Hepatocyte (in vitro differentiated cells): Measurements from ENCODE around the gene NUP153. TPM values are rescaled to one million over a fixed set of nuclear protein-coding genes. Genes with fewer than 3 reads are reported as not detected.

ENCODE experiments used
- DNase-seq: peaks from one replicate; pipeline ENCODE4 v3.0.0-alpha.2; 2016; ENCODE audit warnings: low spot score
- H2AFZ ChIP-seq: fragments of 200-600 bp; sonication (generic); 2 replicates; pipeline ENCODE4 v1.6.0; 2016; ENCODE audit warnings: antibody characterized with exemption, mild to moderate bottlenecking
- H3K27ac ChIP-seq: fragments of 200-600 bp; sonication (generic); 2 replicates; pipeline ENCODE4 v1.5.1; 2016; ENCODE audit warnings: mild to moderate bottlenecking
- H3K27me3 ChIP-seq: fragments of 200-600 bp; sonication (generic); 2 replicates; pipeline ENCODE4 v1.6.1; 2016
- H3K36me3 ChIP-seq: fragments of 200-600 bp; sonication (generic); replicated peaks from 2 replicates; pipeline ENCODE4 v1.5.1; 2016; ENCODE audit warnings: low read depth; ENCODE audit not compliant: insufficient read depth
- H3K4me1 ChIP-seq: fragments of 200-600 bp; sonication (generic); 2 replicates; pipeline ENCODE4 v1.5.1; 2016; ENCODE audit warnings: mild to moderate bottlenecking, moderate library complexity; ENCODE audit not compliant: insufficient read depth
- H3K4me2 ChIP-seq: fragments of 200-600 bp; sonication (generic); 2 replicates; pipeline ENCODE4 v1.6.0; 2016
- H3K4me3 ChIP-seq: fragments of 200-600 bp; sonication (generic); 2 replicates; pipeline ENCODE4 v1.5.1; 2016; ENCODE audit warnings: mild to moderate bottlenecking
- H3K79me2 ChIP-seq: fragments of 200-600 bp; sonication (generic); 2 replicates; pipeline ENCODE4 v1.6.0; 2017; ENCODE audit warnings: mild to moderate bottlenecking
- H3K9me2 ChIP-seq: fragments of 200-600 bp; sonication (generic); replicated peaks from 2 replicates; pipeline ENCODE4 v1.6.0; 2017; ENCODE audit warnings: mild to moderate bottlenecking; ENCODE audit not compliant: insufficient read depth
- H3K9me3 ChIP-seq: fragments of 200-600 bp; sonication (generic); 2 replicates; pipeline ENCODE4 v1.5.1; 2016; ENCODE audit warnings: low read depth, mild to moderate bottlenecking
- H4K20me1 ChIP-seq: fragments of 200-600 bp; sonication (generic); 2 replicates; pipeline ENCODE4 v1.6.0; 2016; ENCODE audit warnings: mild to moderate bottlenecking; ENCODE audit not compliant: insufficient read depth, poor library complexity, severe bottlenecking
- CTCF ChIP-seq: fragments of 200-600 bp; sonication (generic); IDR thresholded peaks from 2 replicates; pipeline ENCODE4 v1.5.1; 2016; ENCODE audit warnings: antibody characterized with exemption, mild to moderate bottlenecking; ENCODE audit not compliant: poor library complexity
- EZH2 ChIP-seq: fragments of 200-600 bp; sonication (generic); IDR thresholded peaks from 2 replicates; pipeline ENCODE4 v1.6.1; 2016; ENCODE audit warnings: antibody characterized with exemption, mild to moderate bottlenecking, borderline replicate concordance
- EZH2phosphoT487 ChIP-seq: fragments of 200-600 bp; sonication (generic); IDR thresholded peaks from one replicate; pipeline ENCODE4 v1.6.1; 2018; ENCODE audit warnings: antibody characterized with exemption, mild to moderate bottlenecking, low read depth, moderate library complexity; ENCODE audit not compliant: unreplicated experiment, severe bottlenecking
- WGBS: methylation state at CpG from one replicate; pipeline ENCODE4 v1.1.6; 2016; ENCODE audit warnings: low lambda C conversion rate; ENCODE audit errors: missing lambda C conversion rate; 5-methylcytosine and 5-hydroxymethylcytosine counted together
- polyA plus RNA-seq: library from polyadenylated mRNA; unstranded; fragments of >200 nt; fragmentation: Nextera tagmentation; extraction: Ambion mirVana; gene quantifications from 2 replicates; pipeline ENCODE4 v1.2.1, GENCODE V29; 2016
- total RNA-seq: library from RNA; depleted of rRNA; stranded (reverse); fragments of >200 nt; gene quantifications from 2 replicates; pipeline ENCODE4 v1.2.3, GENCODE V29; 2014

NUP153 gene
- total and polyA plus RNA-seq, 2 experiments from 2014 or later, result 7.9 to 31.1 TPM

GRCh38 chr6:17662585-17662984 is 44.1 kb downstream of the NUP153 start:
- Histone ChIP-seq H3K9me3 (no peaks in the 10 kb centered on the region), H3K79me2 (peaks cover 11% of the 10 kb centered on the region), H3K4me1 (no peaks in the 10 kb centered on the region), H3K36me3 (peaks cover 4% of the 10 kb centered on the region), H3K9me2 (no peaks in the 10 kb centered on the region), H4K20me1 (no peaks in the 10 kb centered on the region), H3K27me3 (no peaks in the 10 kb centered on the region), H3K4me3 (no peak overlapping the region), H3K27ac (no peak overlapping the region), H3K4me2 (no peak overlapping the region), H2AFZ (no peak overlapping the region)
- TF ChIP-seq CTCF, result no peak
- no peak for TF ChIP-seq EZH2phosphoT487
- no peak for DNase-seq
- 91% methylated on average over 2 of the region's 2 CpGs for WGBS

GRCh38 chr6:17656644-17657043 is 50.1 kb downstream of the NUP153 start:
- no peak for DNase-seq
- 63% methylated on average over 3 of the region's 3 CpGs for WGBS
- Histone ChIP-seq H3K27ac (no peak overlapping the region), H4K20me1 (no peaks in the 10 kb centered on the region), H3K36me3 (no peaks in the 10 kb centered on the region), H3K27me3 (no peaks in the 10 kb centered on the region), H3K9me2 (no peaks in the 10 kb centered on the region), H3K79me2 (peaks cover 27% of the 10 kb centered on the region), H3K4me3 (no peak overlapping the region), H3K4me2 (no peak overlapping the region), H2AFZ (no peak overlapping the region), H3K9me3 (no peaks in the 10 kb centered on the region), H3K4me1 (no peaks in the 10 kb centered on the region)
- TF ChIP-seq EZH2, result no peak
- TF ChIP-seq EZH2phosphoT487, result no peak
- no peak for TF ChIP-seq CTCF

GRCh38 chr6:17656092-17656491 is 50.6 kb downstream of the NUP153 start:
- H2AFZ ChIP-seq, result no peak overlapping the region
- H3K79me2 ChIP-seq, result peaks cover 30% of the 10 kb centered on the region
- no peaks in the 10 kb centered on the region for H3K9me2 ChIP-seq
- DNase-seq, result peak; percentile 11
- no peak overlapping the region for H3K4me3 ChIP-seq
- H3K27me3 ChIP-seq, result no peaks in the 10 kb centered on the region
- 100% methylated on average over 1 of the region's 1 CpG for WGBS
- H3K36me3 ChIP-seq, result no peaks in the 10 kb centered on the region
- H3K4me1 ChIP-seq, result no peaks in the 10 kb centered on the region
- no peaks in the 10 kb centered on the region for H4K20me1 ChIP-seq
- no peak overlapping the region for H3K4me2 ChIP-seq
- no peak for TF ChIP-seq EZH2phosphoT487
- no peak for TF ChIP-seq CTCF
- TF ChIP-seq EZH2, result no peak
- no peaks in the 10 kb centered on the region for H3K9me3 ChIP-seq
- no peak overlapping the region for H3K27ac ChIP-seq
